SIG-M5 (cell line): ENCODE data around the gene OPALIN.

Experiments
- DNase-seq: peaks from one replicate; lab custom pipeline; 2025; lab: John Stamatoyannopoulos, UW

OPALIN gene

DNA sequence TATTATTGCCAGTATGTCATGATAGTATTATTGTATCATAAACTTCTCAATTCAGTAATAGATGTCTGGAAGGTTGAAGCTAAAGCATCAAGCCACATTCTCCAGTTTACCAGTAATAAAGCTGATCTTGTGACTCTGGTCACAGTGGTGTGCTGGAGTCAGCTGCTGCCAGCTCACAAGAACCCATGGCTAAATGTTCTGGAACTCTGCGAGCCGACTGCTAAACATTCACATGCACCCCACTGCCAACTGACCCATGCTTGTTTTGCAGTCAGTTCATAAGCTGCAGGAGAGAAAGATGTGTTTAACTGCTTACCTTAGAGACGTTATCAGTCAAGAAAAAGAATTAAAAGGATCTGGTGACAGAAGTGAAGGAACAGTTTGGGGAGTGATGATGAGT is 60.4 kb downstream of the OPALIN start:
- no peak for DNase-seq

DNA sequence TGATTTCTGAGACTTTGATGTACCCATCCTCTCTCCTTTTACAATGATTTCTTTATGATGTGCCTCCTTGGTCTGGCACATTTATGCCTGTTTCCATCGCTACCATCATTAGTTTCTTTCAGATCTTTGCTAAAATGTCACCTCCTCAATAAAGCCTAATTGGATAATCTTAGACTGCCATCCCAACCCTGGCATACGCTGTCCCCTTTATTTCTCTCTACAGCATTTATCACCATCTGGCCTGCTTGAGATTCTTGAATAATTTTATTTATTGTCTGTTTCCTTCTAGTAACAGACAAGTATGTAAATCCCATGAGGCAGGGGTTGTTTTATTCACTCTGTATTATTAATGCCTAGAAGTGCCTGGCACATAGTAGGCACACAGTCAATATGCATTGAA is 61.3 kb downstream of the OPALIN start:
- DNase-seq = no peak

DNA sequence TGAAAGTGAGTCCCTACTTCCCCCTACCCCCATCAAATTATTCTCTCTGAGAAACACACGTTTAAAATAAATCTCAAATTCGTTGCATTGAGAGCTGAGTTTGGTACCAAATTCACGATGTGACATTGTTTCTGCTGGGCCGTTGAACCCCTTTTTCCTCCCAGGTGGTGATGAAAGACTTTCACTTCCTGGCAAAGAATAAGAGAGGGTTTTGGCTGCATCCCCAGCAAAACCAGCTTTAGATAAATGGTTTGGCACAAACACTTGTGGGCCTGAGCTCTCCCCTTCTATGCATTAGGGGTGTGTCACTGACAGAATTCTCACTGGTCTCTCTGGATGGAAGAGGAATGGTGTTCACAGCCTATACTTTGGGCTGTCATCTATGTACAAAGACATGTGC is 63.3 kb downstream of the OPALIN start:
- no peak for DNase-seq
